Testis (tissue), 2 donors: ENCODE measurements around the gene PERM1.

ENCODE experiments used
- POLR2A ChIP-seq: fragments of 450-650 bp; IDR thresholded peaks from one replicate; pipeline ENCODE4 v1.6.1; 2017; ENCODE audit warnings: antibody characterized with exemption, mild to moderate bottlenecking, moderate library complexity
- TF ChIP-seq, protein P1 (sequence below), 3 experiments: fragments of 450-650 bp in 2 of 3; fragments of 200-600 bp in 1 of 3; sonication (generic) in 1 of 3; IDR thresholded peaks; one replicate each; pipeline ENCODE4 v1.5.1; 2016 to 2019; ENCODE audit warnings: antibody characterized with exemption in 3 of 3, mild to moderate bottlenecking in 2 of 3, moderate library complexity in 1 of 3

DNA sequence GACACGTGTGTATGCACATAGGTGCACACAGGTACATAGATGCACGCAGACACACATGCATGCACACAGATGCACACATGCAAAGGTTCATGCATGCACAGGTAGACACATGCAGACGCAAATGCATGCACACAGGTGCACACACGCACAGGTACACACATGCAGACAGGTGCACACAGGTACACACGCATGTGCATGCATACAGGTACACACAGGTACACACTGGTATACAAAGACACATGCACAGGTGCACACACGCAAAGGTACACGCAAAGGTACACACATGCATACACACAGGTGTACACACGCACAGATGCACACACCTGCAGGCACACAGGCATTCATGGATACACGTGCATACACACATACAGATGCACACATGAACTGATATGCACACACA is 31.6 kb downstream of the PERM1 start:
- TF ChIP-seq, protein P1, sequence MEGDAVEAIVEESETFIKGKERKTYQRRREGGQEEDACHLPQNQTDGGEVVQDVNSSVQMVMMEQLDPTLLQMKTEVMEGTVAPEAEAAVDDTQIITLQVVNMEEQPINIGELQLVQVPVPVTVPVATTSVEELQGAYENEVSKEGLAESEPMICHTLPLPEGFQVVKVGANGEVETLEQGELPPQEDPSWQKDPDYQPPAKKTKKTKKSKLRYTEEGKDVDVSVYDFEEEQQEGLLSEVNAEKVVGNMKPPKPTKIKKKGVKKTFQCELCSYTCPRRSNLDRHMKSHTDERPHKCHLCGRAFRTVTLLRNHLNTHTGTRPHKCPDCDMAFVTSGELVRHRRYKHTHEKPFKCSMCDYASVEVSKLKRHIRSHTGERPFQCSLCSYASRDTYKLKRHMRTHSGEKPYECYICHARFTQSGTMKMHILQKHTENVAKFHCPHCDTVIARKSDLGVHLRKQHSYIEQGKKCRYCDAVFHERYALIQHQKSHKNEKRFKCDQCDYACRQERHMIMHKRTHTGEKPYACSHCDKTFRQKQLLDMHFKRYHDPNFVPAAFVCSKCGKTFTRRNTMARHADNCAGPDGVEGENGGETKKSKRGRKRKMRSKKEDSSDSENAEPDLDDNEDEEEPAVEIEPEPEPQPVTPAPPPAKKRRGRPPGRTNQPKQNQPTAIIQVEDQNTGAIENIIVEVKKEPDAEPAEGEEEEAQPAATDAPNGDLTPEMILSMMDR (IDR thresholded peaks at IDR 0.05), result no peak
- no peak for TF ChIP-seq POLR2A
